ACC112 (cell line): ENCODE data around the gene FBXW4.
A peak's percentile ranks its signal among the peaks of the same experiment; 100 is the strongest.

Experiments
- H2AFZ ChIP-seq: fragments of 200-600 bp; sonication (generic); one replicate; pipeline ENCODE4 v1.6.0; 2017; ENCODE audit warnings: antibody characterized with exemption, low read length; ENCODE audit not compliant: unreplicated experiment
- H3K27ac ChIP-seq: fragments of 200-600 bp; sonication (generic); 2 replicates; pipeline ENCODE4 v1.5.1; 2014; ENCODE audit warnings: low read depth, mild to moderate bottlenecking, antibody characterized with exemption, low read length, moderate library complexity
- H3K27me3 ChIP-seq: fragments of 200-600 bp; sonication (generic); 2 replicates; pipeline ENCODE4 v1.6.1; 2014; ENCODE audit warnings: mild to moderate bottlenecking, antibody characterized with exemption, low read length, moderate library complexity, mixed read lengths; ENCODE audit not compliant: insufficient read depth
- H3K36me3 ChIP-seq: fragments of 200-600 bp; sonication (generic); 2 replicates; pipeline ENCODE4 v1.6.1; 2016; ENCODE audit warnings: mild to moderate bottlenecking, antibody characterized with exemption, low read length, moderate library complexity, mixed read lengths; ENCODE audit not compliant: insufficient read depth
- H3K4me1 ChIP-seq: fragments of 200-600 bp; sonication (generic); one replicate; pipeline ENCODE4 v1.6.1; 2016; ENCODE audit warnings: low read length, mixed read lengths; ENCODE audit not compliant: insufficient read depth, unreplicated experiment, control insufficient read depth
- H3K4me3 ChIP-seq: fragments of 200-600 bp; sonication (generic); 2 replicates; pipeline ENCODE4 v1.5.1; 2014; ENCODE audit warnings: mild to moderate bottlenecking, low read depth, low read length
- H3K79me2 ChIP-seq: fragments of 200-600 bp; sonication (generic); one replicate; pipeline ENCODE4 v1.6.0; 2016; ENCODE audit warnings: low read length; ENCODE audit not compliant: control insufficient read depth, unreplicated experiment, insufficient read depth

FBXW4 gene

DNA sequence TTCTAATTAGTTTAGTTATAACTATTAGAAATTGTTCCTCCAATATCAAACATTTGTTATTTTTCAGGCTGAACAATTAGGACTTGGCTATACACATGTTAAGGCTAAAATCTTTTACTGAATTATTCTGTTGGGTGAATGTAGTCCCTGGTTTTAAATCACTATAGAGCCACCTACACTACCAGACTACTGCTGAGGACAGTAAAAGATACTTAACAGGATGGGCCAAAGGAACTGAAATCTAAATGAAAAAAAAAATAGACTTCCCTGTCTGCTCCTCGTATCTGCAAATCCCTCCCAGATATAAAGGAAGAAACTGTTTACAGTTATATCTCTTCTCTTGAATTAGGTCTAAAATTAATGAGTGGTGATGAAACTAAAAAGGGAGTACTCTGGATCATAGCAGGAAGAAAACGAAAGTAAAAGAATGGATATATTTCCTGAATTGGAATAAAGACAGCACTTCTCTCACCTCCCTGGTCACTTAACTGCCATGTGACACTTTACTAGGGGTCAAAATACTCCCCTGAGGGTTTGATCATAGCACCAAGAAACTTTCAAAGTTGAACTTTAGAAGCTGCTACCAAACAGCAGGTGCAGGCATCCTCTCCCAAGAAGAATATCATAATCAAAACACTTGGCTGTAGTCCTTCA lies 12.7 kb downstream of the FBXW4 start:
- H2AFZ ChIP-seq: peak overlapping the region; percentile 64
- H3K36me3 ChIP-seq: peaks cover 6% of the 10 kb centered on the region
- peaks cover 27% of the 10 kb centered on the region for H3K4me1 ChIP-seq
- no peaks in the 10 kb centered on the region for H3K27me3 ChIP-seq
- H3K79me2 ChIP-seq: peaks cover 20% of the 10 kb centered on the region
- H3K27ac ChIP-seq: no peak overlapping the region
- H3K4me3 ChIP-seq: peak overlapping the region; percentile 65

DNA sequence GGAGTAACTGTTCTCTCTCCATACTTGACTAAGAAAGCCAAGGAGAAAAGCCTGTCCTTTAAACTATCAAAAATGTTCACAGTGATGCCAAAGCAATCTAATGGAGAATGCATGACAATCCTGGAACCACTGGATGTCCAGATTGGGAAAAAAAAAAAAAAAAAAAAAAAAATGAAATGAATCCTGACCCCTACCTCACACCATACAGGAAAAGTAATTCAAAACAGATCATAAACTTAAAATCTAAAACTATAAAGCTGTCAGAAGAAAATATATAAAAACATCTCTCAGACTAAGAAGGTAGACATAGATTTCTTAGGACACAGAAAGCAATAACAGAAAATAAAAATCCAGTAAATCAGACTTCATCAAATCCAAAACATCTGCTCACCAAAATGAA lies 18.4 kb downstream of the FBXW4 start:
- H3K27ac ChIP-seq: no peak overlapping the region
- peaks cover 7% of the 10 kb centered on the region for H3K79me2 ChIP-seq
- peaks cover 20% of the 10 kb centered on the region for H3K36me3 ChIP-seq
- H3K4me3 ChIP-seq: no peak overlapping the region
- H2AFZ ChIP-seq: no peak overlapping the region
- H3K4me1 ChIP-seq: no peaks in the 10 kb centered on the region
- H3K27me3 ChIP-seq: no peaks in the 10 kb centered on the region

DNA sequence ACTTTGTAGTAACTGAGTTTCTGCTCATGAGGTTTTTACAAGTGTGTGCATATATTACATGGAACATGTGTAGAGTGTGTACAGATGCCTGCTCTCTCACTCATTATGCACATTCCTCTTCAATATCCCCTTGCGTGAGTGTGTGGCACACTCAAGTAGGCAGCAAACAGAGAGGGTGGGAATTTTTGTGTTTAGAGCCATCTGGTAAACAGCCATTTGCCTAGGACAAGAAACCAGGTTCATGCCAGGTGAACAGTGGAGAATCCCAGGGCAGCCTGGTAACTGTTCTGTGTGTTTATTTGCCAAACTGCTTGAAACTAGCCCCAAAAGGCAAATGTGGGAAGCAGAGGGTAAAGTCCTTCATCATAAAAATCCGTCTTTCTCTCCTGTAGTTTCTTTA lies 19.9 kb downstream of the FBXW4 start:
- no peak overlapping the region for H3K27ac ChIP-seq
- no peaks in the 10 kb centered on the region for H3K79me2 ChIP-seq
- no peak overlapping the region for H2AFZ ChIP-seq
- no peak overlapping the region for H3K4me3 ChIP-seq
- H3K4me1 ChIP-seq: no peaks in the 10 kb centered on the region
- peaks cover 20% of the 10 kb centered on the region for H3K36me3 ChIP-seq
- no peaks in the 10 kb centered on the region for H3K27me3 ChIP-seq

DNA sequence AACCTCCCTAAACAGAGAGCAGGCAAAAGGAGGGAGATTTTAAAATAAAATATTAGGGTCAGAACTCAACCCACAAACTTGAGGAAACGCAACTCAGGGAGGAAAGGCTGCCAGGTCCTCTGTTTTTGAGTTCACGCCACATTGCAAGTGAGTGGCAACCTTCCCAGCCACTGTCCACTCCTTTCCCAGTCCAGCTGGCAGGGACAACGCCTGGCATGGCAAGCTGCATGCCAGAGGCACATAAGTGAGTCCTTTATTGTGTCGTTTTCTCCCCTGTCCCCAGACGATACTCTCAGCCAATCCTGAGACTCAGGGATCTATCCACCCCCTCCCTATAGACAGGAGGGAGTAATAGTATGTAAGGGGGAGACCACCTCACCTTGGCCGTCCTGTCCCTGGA lies 22.4 kb downstream of the FBXW4 start:
- Histone ChIP-seq H3K36me3 (peaks cover 15% of the 10 kb centered on the region), H3K27me3 (no peaks in the 10 kb centered on the region), H3K27ac (no peak overlapping the region), H2AFZ (no peak overlapping the region), H3K4me1 (no peaks in the 10 kb centered on the region), H3K4me3 (no peak overlapping the region), H3K79me2 (no peaks in the 10 kb centered on the region)

DNA sequence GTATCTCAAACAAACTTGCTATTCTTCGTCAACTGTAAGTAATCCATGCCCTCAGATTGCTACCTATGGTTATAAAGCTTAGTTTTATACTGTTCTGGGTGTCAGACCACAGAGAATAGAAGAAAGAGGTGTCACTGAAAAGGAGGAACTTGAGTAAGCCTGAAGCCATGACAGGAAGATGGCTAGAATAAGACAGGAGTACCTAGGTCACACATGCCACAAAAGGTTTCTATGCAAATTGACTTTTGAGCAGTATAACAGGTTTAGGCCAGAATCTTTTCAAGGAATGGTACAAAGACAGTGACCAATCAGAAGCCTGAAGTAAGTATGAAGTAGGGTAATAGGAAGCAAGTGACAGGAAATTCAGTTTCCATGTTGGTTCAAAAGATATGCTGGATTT lies 23.5 kb downstream of the FBXW4 start:
- no peaks in the 10 kb centered on the region for H3K27me3 ChIP-seq
- peaks cover 5% of the 10 kb centered on the region for H3K36me3 ChIP-seq
- no peaks in the 10 kb centered on the region for H3K4me1 ChIP-seq
- no peak overlapping the region for H3K4me3 ChIP-seq
- H3K27ac ChIP-seq: no peak overlapping the region
- H2AFZ ChIP-seq: no peak overlapping the region
- no peaks in the 10 kb centered on the region for H3K79me2 ChIP-seq

DNA sequence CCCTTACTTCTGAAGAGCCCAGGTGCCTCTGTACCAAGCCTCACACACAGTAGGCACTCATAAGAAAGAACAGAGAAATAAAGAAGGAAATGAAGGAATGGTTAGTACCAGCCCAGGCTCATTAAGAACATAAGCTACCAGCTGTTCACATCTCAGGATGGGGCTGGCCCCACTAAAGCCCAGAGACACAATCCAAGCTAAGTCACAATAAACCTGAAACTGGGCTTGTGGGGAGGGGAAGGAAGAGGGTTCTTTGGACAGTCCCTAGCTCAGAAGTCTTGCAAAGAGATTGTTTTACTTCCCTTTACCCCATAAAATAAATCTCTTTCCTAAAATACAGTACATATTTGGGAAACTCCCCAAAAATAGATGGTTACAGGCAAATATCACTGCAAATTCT lies 24.3 kb downstream of the FBXW4 start:
- Histone ChIP-seq H3K27ac (no peak overlapping the region), H3K4me3 (no peak overlapping the region), H3K27me3 (no peaks in the 10 kb centered on the region), H3K36me3 (no peaks in the 10 kb centered on the region; the same call in 1 of the 2 replicates), H2AFZ (no peak overlapping the region), H3K4me1 (no peaks in the 10 kb centered on the region), H3K79me2 (no peaks in the 10 kb centered on the region)

DNA sequence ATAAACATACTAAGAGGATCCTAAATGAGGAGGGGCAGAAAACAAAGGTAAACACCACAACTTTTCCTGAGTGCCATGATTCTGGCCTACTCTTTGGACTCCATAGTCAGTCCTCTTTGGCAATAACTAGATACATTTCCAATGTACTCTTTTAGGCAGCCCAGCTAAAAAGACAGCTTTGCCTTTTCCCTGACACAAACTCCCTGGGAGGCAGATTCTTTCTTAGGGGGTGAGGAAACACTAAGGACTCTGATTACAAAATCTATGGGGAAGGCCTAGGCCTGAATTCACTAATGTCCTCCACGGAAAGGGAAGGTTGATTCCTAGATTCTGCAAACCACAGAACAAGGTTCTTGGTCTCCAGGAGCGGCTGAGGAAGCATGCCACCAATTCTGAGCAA lies 25.8 kb downstream of the FBXW4 start:
- H3K4me3 ChIP-seq: no peak overlapping the region
- no peaks in the 10 kb centered on the region for H3K4me1 ChIP-seq
- no peaks in the 10 kb centered on the region; the same call in 1 of the 2 replicates for H3K36me3 ChIP-seq
- no peak overlapping the region for H2AFZ ChIP-seq
- no peak overlapping the region for H3K27ac ChIP-seq
- no peaks in the 10 kb centered on the region for H3K79me2 ChIP-seq
- no peaks in the 10 kb centered on the region for H3K27me3 ChIP-seq

DNA sequence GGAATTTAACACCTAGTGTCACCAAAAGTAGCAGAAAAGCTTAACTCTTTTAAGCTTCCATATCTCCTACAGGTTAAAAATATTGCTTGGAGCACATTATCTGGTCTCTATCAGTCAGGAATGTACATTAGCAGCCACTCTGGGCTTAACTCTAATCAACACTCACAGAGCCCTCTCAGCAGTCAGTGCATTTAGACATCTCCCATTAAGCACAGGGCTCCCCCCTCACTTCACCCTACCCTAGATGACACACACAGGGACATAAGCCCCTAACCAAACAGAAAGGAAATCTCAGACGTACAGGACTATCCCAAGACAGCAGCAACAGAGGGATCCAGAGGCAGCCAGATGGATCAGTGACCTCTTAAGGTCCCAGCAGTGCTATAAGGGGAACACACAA lies 26.4 kb downstream of the FBXW4 start:
- Histone ChIP-seq H2AFZ (no peak overlapping the region), H3K4me3 (no peak overlapping the region), H3K36me3 (no peaks in the 10 kb centered on the region; the same call in 1 of the 2 replicates), H3K27me3 (no peaks in the 10 kb centered on the region), H3K4me1 (no peaks in the 10 kb centered on the region), H3K27ac (no peak overlapping the region), H3K79me2 (no peaks in the 10 kb centered on the region)

DNA sequence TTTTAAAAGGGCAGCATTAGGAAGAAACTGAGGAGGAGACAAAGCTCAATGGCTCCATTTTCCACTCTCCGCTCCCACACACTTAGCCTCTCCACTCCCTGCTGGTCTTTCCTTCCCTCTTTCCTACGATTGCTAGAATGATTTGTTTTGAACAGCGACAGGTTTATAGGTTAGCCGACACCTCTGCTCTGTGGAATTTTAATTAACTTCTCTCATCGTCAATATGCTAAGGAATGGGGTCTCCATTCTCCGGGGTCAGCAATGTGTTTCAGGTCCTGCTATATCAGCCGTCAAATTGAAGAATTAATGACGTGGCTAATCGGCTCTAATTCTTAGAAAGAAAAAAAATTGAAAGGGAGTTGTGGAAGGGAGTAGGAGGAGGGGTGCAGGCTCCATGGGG lies 28.9 kb downstream of the FBXW4 start:
- Histone ChIP-seq H3K79me2 (no peaks in the 10 kb centered on the region), H3K27me3 (no peaks in the 10 kb centered on the region), H3K4me3 (no peak overlapping the region), H2AFZ (no peak overlapping the region), H3K36me3 (no peaks in the 10 kb centered on the region; the same call in 1 of the 2 replicates), H3K27ac (no peak overlapping the region), H3K4me1 (no peaks in the 10 kb centered on the region)

DNA sequence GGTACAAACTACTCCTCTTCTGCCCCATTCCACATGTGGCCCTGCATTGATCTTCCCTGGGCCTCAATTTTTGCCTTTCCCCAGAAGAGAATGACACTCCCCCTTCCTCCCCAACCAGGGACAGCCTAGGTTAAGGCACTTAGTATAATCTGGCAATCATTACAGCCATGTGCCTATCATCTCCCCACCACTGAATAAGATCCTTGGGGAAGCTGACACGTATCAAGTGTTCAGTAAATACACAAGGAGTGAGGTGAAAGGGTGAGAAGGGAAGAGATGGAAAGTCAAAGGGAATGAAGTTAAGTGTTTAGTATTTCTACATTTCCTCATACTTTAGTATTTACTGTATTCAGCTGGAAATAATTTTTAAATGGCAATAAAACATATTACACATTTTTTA lies 31.9 kb downstream of the FBXW4 start:
- Histone ChIP-seq H3K36me3 (no peaks in the 10 kb centered on the region), H3K4me3 (no peak overlapping the region), H3K4me1 (no peaks in the 10 kb centered on the region), H3K27ac (no peak overlapping the region), H3K27me3 (no peaks in the 10 kb centered on the region), H3K79me2 (no peaks in the 10 kb centered on the region), H2AFZ (no peak overlapping the region)

DNA sequence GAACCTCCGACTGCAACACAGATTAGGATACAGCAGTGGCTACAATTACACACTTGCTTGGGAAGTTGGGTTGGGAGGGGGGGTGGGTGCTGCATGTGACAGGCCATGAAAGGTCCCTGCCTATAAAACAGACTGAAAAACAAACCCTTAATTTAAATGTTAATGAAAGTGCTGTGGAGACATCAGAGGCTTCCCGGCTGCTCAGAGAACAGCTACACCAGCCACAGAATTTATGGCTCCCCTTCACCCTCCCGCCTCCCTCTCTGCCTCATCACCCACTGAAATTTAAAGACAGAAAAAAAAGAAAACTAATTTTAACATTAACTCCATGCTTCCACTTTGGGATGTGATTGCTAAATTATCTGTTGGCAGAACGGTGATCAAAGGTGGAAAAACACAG lies 34.7 kb downstream of the FBXW4 start:
- H3K27me3 ChIP-seq: no peaks in the 10 kb centered on the region
- H3K4me3 ChIP-seq: no peak overlapping the region
- 0 out of 2 replicates have a peak, but pooled peaks cover 2% of the 10 kb centered on the region for H3K36me3 ChIP-seq
- H3K79me2 ChIP-seq: no peaks in the 10 kb centered on the region
- H3K27ac ChIP-seq: no peak overlapping the region
- H3K4me1 ChIP-seq: no peaks in the 10 kb centered on the region
- no peak overlapping the region for H2AFZ ChIP-seq
